AG04449 (cell line): ENCODE data around the gene USP49.

Source experiments
- CTCF ChIA-PET: fragments of 350-600 bp; formaldehyde crosslinking; extraction: SDS; loops from one replicate; lab custom pipeline; 2021; ENCODE audit warnings: antibody characterized with exemption; lab: Yijun Ruan, JAX
- POLR2A ChIA-PET: fragments of 400-600, 350-600 bp; formaldehyde crosslinking; extraction: SDS; loops from one replicate; lab custom pipeline; 2020; ENCODE audit warnings: antibody characterized with exemption, inconsistent platforms; lab: Yijun Ruan, JAX
- DNase-seq: peaks from one replicate; pipeline ENCODE4 v3.0.0-alpha.2; 2010; ENCODE audit warnings: low read depth, low spot score
- H3K4me3 ChIP-seq: 2 replicates; pipeline ENCODE4 v1.5.1; 2011; ENCODE audit warnings: low read depth, mild to moderate bottlenecking, control low read depth, low read length
- TF ChIP-seq, protein P1 (sequence below): IDR thresholded peaks from one replicate; pipeline ENCODE4 v1.5.1; 2011; ENCODE audit warnings: mild to moderate bottlenecking, moderate library complexity, low read length, control low read depth, inconsistent platforms; ENCODE audit not compliant: insufficient read depth; ENCODE audit errors: missing control alignments

The USP49 gene

GRCh38 chr6:41805830-41806774 is 89.1 kb downstream of the USP49 start:
- H3K4me3 ChIP-seq, result no peak overlapping the region
- CTCF ChIA-PET, result interaction anchor here (0.8 to 2.6 kb wide), 6 partner anchors 9 to 243 kb away, joined by 3 to 16 read pairs (median 3); partner anchors contain the start of genes BYSL, MED20 and TOMM6
- no peak for DNase-seq
- POLR2A ChIA-PET, result no interaction called here
- TF ChIP-seq, protein P1, sequence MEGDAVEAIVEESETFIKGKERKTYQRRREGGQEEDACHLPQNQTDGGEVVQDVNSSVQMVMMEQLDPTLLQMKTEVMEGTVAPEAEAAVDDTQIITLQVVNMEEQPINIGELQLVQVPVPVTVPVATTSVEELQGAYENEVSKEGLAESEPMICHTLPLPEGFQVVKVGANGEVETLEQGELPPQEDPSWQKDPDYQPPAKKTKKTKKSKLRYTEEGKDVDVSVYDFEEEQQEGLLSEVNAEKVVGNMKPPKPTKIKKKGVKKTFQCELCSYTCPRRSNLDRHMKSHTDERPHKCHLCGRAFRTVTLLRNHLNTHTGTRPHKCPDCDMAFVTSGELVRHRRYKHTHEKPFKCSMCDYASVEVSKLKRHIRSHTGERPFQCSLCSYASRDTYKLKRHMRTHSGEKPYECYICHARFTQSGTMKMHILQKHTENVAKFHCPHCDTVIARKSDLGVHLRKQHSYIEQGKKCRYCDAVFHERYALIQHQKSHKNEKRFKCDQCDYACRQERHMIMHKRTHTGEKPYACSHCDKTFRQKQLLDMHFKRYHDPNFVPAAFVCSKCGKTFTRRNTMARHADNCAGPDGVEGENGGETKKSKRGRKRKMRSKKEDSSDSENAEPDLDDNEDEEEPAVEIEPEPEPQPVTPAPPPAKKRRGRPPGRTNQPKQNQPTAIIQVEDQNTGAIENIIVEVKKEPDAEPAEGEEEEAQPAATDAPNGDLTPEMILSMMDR, result no peak

GRCh38 chr6:41801380-41801779 is 93.8 kb downstream of the USP49 start:
- ChIA-PET CTCF (interaction anchor here (0.7 to 4.0 kb wide), 31 partner anchors 9 to 363 kb away, joined by 3 to 201 read pairs (median 4); partner anchors contain the start of genes BYSL, CCND3, MED20 and TAF8), POLR2A (no interaction called here)
- TF ChIP-seq, protein P1, result peak; percentile 60
- DNase-seq, result no peak
- no peak overlapping the region for H3K4me3 ChIP-seq

DNA sequence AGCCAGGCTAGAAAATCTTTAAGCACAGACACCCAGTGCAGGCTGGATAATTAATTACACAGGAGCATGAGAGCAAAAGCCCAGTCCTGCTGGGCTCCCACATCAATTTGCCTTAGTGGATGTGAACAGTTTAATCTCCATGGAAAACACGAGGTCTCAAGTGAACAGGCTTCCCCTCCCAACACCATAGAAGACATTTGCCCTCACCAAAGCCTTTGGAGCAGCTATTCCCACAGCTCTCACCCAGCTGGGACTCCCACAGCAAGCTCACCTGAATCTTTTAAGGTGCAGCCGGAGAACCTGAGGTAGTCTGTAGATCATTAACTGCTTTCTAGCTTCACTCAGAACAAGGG is 95.6 kb downstream of the USP49 start:
- no peak for DNase-seq
- ChIA-PET POLR2A (no interaction called here), CTCF (interaction anchor here (0.9 to 4.0 kb wide), 7 partner anchors 11 to 431 kb away, joined by 4 to 201 read pairs (median 16); partner anchors contain the start of genes BYSL, MED20 and TOMM6)
- no peak overlapping the region for H3K4me3 ChIP-seq
- TF ChIP-seq, protein P1, result no peak

DNA sequence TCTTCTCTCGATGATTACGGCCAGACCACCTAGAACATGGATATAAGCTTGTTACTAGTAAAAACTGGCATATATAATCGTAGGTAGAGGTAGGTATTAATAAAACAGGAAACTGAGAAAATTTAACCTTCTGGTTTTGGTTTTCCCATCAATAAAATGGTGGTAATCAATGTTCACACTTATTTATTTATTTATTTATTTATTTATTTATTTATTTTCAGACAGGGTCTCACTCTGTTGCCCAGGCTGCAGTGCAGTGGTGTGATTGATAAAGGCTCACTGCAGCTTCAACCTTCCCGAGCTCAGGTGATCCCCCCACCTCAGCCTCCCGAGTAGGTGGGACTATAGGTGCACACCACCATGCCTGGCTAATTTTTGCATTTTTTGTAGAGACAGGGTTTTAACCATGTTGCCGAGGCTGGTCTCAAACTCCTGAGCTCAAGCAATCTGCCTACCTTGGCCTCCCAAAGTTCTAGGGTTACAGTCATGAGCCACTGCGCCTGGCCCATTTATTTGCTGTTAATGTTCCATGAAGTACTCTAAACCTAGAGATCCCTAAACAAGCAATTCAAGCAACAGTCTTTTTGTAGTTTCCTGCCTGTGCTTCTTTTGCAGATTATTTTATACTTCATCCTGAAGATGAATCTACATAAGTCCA is 96.1 kb downstream of the USP49 start:
- POLR2A ChIA-PET, result no interaction called here
- TF ChIP-seq, protein P1, result no peak

DNA sequence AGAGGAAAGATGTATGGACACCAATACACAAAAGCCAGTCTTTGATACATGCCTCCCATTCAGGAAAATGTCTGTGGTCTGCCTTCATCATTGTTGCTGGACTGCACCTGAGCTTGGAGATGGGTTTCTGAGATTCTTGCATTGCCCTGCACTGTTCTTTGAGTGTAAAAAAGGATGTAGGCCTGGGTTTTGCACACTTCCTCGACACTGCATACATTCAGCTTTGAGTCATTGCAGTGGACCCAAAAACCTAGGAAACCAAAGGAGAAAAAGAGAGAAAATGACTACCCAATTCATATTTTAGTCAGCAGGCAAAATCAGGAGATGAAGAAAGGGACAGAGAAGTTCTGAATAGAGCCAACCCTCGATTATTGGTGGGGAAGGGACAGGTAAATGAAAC is 98.7 kb downstream of the USP49 start:
- no peak overlapping the region for H3K4me3 ChIP-seq
- no peak for DNase-seq
- TF ChIP-seq, protein P1, result no peak
- ChIA-PET POLR2A (interaction anchor here (0.5 kb wide), 1 partner anchor 9 kb away, joined by 3 read pairs; the partner anchor contains the start of gene TOMM6), CTCF (interaction anchor here (4.7 to 19.1 kb wide), 2 partner anchors 9 to 248 kb away, joined by 31 to 514 read pairs; partner anchors contain the start of genes TAF8 and TOMM6)

More for the DNA sequence above, 96.1 kb downstream of the USP49 start:
- no peak for DNase-seq
- no peak overlapping the region for H3K4me3 ChIP-seq
- CTCF ChIA-PET, result interaction anchor here (0.9 to 4.0 kb wide), 5 partner anchors 10 to 430 kb away, joined by 4 to 201 read pairs (median 52); partner anchors contain the start of genes BYSL, MED20 and TOMM6
